Amniotic stem cell (primary cell): Measurements from ENCODE around the gene ARL6IP5.

Experiments
- DNase-seq: peaks from one replicate; lab custom pipeline; 2025; lab: John Stamatoyannopoulos, UW

Gene ARL6IP5

GRCh38 chr3:69085833-69086722 lies 1.3 kb downstream of the ARL6IP5 start:
- peak; percentile 58 for DNase-seq

- no peak for DNase-seq
These were observed 2.5 kb downstream of the ARL6IP5 start for GRCh38 chr3:69087030-69087791.

DNA sequence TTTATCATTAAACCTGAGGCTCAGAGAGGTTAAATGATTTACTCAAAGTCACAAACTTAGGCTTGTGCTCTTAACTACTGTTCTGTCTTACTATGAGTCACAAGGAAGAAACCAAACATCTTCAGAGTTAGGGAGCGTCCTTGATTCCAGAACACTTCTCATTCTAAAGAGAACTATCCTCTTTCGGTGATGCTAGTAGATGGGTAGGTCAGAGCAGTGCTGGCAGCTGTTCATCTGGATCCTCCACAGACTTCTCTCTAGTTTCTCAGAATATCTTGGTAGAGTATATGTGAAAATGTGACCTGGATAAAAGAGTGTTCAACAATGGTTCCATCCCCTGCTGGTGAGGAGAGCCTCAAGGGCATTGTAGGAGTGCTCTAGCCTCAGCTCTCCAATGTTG lies 3.3 kb downstream of the ARL6IP5 start:
- DNase-seq: no peak

GRCh38 chr3:69090021-69090420 lies 5.3 kb downstream of the ARL6IP5 start:
- peak; percentile 22 for DNase-seq

- DNase-seq: no peak
These were observed 6.8 kb downstream of the ARL6IP5 start for GRCh38 chr3:69091389-69092029.

- DNase-seq: no peak
These were observed 7.3 kb downstream of the ARL6IP5 start for GRCh38 chr3:69092030-69092516.

DNA sequence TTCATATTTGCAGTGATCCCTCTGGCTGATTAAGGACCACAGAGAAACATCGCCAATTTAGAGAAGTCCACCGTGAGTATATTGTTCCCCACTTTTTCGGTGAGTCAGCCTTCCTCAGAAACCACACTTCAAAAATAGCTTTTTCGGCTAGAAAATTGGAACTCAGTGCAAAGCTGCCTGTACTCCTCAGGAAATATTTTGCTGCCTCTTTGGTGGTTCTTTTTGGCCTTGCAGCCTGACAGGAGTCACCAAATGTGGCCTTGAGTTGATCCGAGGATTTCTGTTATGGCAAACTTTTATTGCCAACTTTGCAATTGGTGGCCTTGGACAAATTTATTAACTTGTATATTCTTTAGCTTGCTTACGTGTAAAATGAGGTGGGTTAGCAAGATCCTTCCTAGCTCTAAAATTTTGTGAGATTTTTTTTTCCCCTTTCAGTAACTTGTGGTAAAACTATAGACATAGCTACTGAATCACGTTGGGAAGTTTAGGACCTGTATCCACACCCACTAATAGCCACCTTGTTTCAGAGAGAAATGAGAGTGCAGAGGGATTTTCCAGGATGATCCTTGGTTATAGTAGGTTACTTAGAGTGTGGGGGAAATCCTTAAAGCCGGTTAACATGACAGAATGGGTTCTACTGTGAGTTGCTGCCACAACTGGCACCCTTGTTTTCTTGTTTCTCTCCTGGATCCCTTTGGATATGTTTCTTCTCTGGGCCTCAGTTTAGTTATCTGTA lies 9.9 kb downstream of the ARL6IP5 start:
- no peak for DNase-seq

- no peak for DNase-seq
These were observed 10.9 kb downstream of the ARL6IP5 start for GRCh38 chr3:69095636-69096035.

DNA sequence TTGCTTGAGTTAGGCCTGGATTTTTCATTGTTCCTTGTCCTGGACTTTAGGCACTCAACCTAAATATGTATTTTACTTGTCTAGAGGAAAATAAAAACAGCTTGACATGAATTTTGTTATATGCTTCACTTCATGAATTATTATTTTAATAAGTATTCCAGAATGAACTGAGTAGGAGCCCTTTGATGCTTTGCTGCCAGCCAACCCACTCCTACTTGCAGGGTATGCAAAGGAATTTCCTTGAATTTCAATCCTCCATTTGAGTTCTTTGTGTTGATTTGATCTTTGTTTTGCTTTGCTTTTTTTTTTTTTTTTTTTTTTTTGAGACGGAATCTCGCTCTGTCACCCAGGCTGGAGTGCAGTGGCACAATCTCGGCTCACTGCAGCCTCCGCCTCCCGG lies 11.6 kb downstream of the ARL6IP5 start:
- no peak for DNase-seq

DNA sequence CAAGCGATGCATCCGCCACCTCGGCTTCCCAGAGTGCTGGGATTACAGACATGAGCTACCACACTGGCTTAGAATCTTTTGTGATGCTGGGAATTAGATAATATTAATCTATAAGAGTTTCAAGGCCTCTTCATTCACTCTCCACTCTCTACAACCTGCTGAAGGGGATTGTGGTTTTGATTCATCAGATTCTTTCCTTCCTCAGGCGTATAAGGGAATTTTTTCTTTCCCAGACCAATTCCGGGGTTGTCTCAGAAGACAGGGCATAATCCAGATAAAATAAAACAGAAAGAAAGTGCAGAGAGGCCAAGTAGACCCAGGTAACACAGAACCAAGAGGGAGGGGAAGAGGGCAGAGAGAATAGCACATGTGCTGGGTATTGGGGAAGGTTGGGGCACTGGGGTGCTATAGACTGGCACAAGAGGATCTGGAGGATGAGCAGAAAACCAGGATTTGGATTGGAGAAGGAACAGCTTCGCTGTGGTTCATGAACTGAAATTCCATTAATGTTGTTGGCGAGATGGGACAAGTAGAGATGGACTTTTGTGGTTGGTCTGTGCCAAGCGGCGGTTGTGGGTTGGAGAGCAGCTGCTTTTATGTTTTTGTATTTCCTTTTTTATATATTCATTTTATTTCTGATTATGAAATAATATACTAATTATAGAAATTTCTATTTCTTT lies 12.8 kb downstream of the ARL6IP5 start:
- DNase-seq: no peak

GRCh38 chr3:69099576-69099975 lies 14.8 kb downstream of the ARL6IP5 start:
- DNase-seq: no peak

GRCh38 chr3:69102384-69102783 lies 17.6 kb downstream of the ARL6IP5 start:
- no peak for DNase-seq

GRCh38 chr3:69103123-69103522 lies 18.4 kb downstream of the ARL6IP5 start:
- no peak for DNase-seq

- DNase-seq: no peak
These were observed 19.8 kb downstream of the ARL6IP5 start for GRCh38 chr3:69104586-69104985.

DNA sequence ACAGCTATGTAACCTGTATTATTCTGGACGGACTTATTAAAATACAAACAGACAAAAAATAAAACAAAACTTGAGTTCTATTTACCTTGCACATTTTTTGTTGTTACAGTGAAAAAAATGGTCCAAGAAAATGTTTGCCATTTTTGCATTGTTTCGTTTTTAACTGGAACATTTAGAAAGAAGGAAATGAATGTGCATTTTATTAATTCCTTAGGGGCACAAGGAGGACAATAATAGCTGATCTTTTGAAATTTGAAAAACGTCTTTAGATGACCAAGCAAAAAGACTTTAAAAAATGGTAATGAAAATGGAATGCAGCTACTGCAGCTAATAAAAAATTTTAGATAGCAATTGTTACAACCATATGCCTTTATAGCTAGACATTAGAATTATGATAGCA lies 20.6 kb downstream of the ARL6IP5 start:
- DNase-seq: no peak

GRCh38 chr3:69107841-69108240 lies 23.1 kb downstream of the ARL6IP5 start:
- DNase-seq: no peak

GRCh38 chr3:69108811-69109210 lies 24.1 kb downstream of the ARL6IP5 start:
- DNase-seq: no peak

GRCh38 chr3:69110941-69111546 lies 26.3 kb downstream of the ARL6IP5 start:
- DNase-seq: no peak

GRCh38 chr3:69113536-69113935 lies 28.8 kb downstream of the ARL6IP5 start:
- DNase-seq: no peak

DNA sequence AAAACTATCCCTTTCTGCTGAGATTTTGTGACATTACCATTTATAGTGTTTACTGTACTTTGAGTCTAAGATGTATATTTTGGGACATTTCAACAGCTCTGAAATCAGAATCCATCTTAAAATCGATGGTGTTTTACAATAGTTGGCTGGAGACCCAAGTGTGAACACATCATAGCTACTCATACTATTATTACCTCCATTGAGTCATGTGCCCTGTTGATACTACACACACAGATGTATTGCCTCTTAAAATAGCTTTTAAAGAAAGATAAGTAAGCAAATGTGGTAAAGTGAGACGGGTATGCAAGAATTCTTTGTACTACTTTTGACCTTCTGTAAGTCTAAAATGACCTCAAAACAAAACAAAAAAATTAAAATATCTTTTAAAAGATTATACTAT lies 31.0 kb downstream of the ARL6IP5 start:
- DNase-seq: no peak

GRCh38 chr3:69116162-69116561 lies 31.4 kb downstream of the ARL6IP5 start:
- no peak for DNase-seq
